IMR-90 (cell line): ENCODE measurements around the gene GCN1. TPM values are rescaled to one million over a fixed set of nuclear protein-coding genes. Genes with fewer than 3 reads are reported as not detected.

Experiments used
- ATAC-seq: fragments of 200-7000 bp; cut with Tn5 transposase; 2 replicates; pipeline ENCODE4 v1.9.1; 2020; ENCODE audit warnings: low read depth, mild to moderate bottlenecking, moderate library complexity
- BruUV-seq: library from RNA; stranded (reverse); fragments of 400-500 nt; replicated peaks from 2 replicates; lab custom pipeline; 2021; lab: Mats Ljungman, UMichigan
- CTCF ChIA-PET: fragments of 300-600 bp; formaldehyde crosslinking; extraction: SDS; loops from one replicate; lab custom pipeline; 2021; ENCODE audit warnings: antibody characterized with exemption; lab: Yijun Ruan, JAX
- POLR2A ChIA-PET: fragments of 300-600 bp; sonication (Branson Sonifier 250); formaldehyde crosslinking; loops from one replicate; lab custom pipeline; 2022; ENCODE audit warnings: antibody characterized with exemption; ENCODE audit not compliant: unreplicated experiment; lab: Charles Lee
- DNase-seq: peaks from one replicate; pipeline ENCODE4 v3.0.0; 2013
- H2AFZ ChIP-seq: replicated peaks from 2 replicates; pipeline ENCODE3; 2013; ENCODE audit warnings: low read length, mild to moderate bottlenecking; ENCODE audit not compliant: poor library complexity
- H2AK5ac ChIP-seq: 2 replicates; pipeline ENCODE4 v1.6.1; 2013; ENCODE audit warnings: low read depth, low read length, inconsistent platforms
- H2AK9ac ChIP-seq: replicated peaks from 2 replicates; pipeline ENCODE3; 2013; ENCODE audit warnings: mild to moderate bottlenecking, low read depth, low read length, moderate library complexity; ENCODE audit not compliant: poor library complexity
- H2BK120ac ChIP-seq: 2 replicates; pipeline ENCODE4 v1.6.1; 2013; ENCODE audit warnings: low read depth, low read length, inconsistent platforms
- H2BK15ac ChIP-seq: 3 replicates; pipeline ENCODE4 v1.6.1; 2013; ENCODE audit warnings: low read depth, low read length, inconsistent platforms
- H2BK20ac ChIP-seq: 2 replicates; pipeline ENCODE4 v1.6.1; 2013; ENCODE audit warnings: low read depth, mild to moderate bottlenecking, inconsistent platforms, low read length, moderate library complexity
- H2BK5ac ChIP-seq: 2 replicates; pipeline ENCODE4 v1.6.1; 2013; ENCODE audit warnings: mild to moderate bottlenecking, low read depth, low read length, inconsistent platforms; ENCODE audit not compliant: poor library complexity, severe bottlenecking
- H3K14ac ChIP-seq: replicated peaks from 2 replicates; pipeline ENCODE4 v1.6.1; 2013; ENCODE audit warnings: low read depth, low read length, inconsistent platforms
- H3K18ac ChIP-seq: 2 replicates; pipeline ENCODE4 v1.6.1; 2013; ENCODE audit warnings: low read depth, low read length, control low read depth
- H3K23ac ChIP-seq: 2 replicates; pipeline ENCODE4 v1.6.1; 2013; ENCODE audit warnings: low read depth, low read length, inconsistent platforms
- H3K27ac ChIP-seq: 2 replicates; pipeline ENCODE4 v1.5.1; 2013; ENCODE audit warnings: mild to moderate bottlenecking, control low read depth, low read length; ENCODE audit not compliant: insufficient read depth
- H3K27me3 ChIP-seq: 2 replicates; pipeline ENCODE4 v1.6.1; 2013; ENCODE audit warnings: low read length; ENCODE audit not compliant: control insufficient read depth, insufficient read depth
- H3K36me3 ChIP-seq: 2 replicates; pipeline ENCODE4 v1.6.1; 2013; ENCODE audit warnings: low read length, mixed read lengths; ENCODE audit not compliant: control insufficient read depth, insufficient read depth
- H3K4ac ChIP-seq: 2 replicates; pipeline ENCODE4 v1.6.1; 2013; ENCODE audit warnings: low read depth, low read length, inconsistent platforms
- H3K4me1 ChIP-seq: 2 replicates; pipeline ENCODE4 v1.6.1; 2013; ENCODE audit warnings: low read length, mixed read lengths; ENCODE audit not compliant: control insufficient read depth, insufficient read depth
- H3K4me2 ChIP-seq: 2 replicates; pipeline ENCODE4 v1.6.1; 2013; ENCODE audit warnings: low read depth, mild to moderate bottlenecking, control low read depth, low read length, moderate library complexity
- H3K4me3 ChIP-seq: 2 replicates; pipeline ENCODE4 v1.5.1; 2013; ENCODE audit warnings: low read depth, mild to moderate bottlenecking, control low read depth, low read length, moderate library complexity; ENCODE audit not compliant: insufficient read depth
- H3K56ac ChIP-seq: 2 replicates; pipeline ENCODE4 v1.6.1; 2013; ENCODE audit warnings: low read length, inconsistent platforms; ENCODE audit not compliant: insufficient read depth; ENCODE audit errors: extremely low read depth
- H3K79me1 ChIP-seq, 2 experiments: 2 replicates each; pipeline ENCODE4 v1.6.1; 2013; ENCODE audit warnings: low read length in 2 of 2, inconsistent platforms in 1 of 2, low read depth in 1 of 2
- H3K9ac ChIP-seq: 2 replicates; pipeline ENCODE4 v1.6.1; 2013; ENCODE audit warnings: low read depth, low read length, control low read depth
- H3K9me1 ChIP-seq: 2 replicates; pipeline ENCODE4 v1.6.1; 2013; ENCODE audit warnings: low read length, inconsistent platforms; ENCODE audit not compliant: insufficient read depth
- H3K9me3 ChIP-seq: 2 replicates; pipeline ENCODE4 v1.6.1; 2013; ENCODE audit warnings: low read length; ENCODE audit not compliant: control insufficient read depth, insufficient read depth
- H4K20me1 ChIP-seq: 2 replicates; pipeline ENCODE4 v1.6.1; 2013; ENCODE audit warnings: low read length, inconsistent platforms; ENCODE audit not compliant: insufficient read depth
- H4K5ac ChIP-seq: 2 replicates; pipeline ENCODE4 v1.6.1; 2013; ENCODE audit warnings: mild to moderate bottlenecking, low read depth, low read length, control low read depth
- H4K8ac ChIP-seq, 2 experiments: 2 replicates each; pipeline ENCODE4 v1.6.1; 2013; ENCODE audit warnings: low read depth in 2 of 2, low read length in 2 of 2, control low read depth in 1 of 2, inconsistent platforms in 1 of 2
- H4K91ac ChIP-seq: 2 replicates; pipeline ENCODE4 v1.6.1; 2013; ENCODE audit warnings: low read depth, low read length, inconsistent platforms; ENCODE audit not compliant: insufficient read depth
- BHLHE40 ChIP-seq: fragments of 150-350 bp; IDR thresholded peaks from 2 replicates; pipeline ENCODE4 v1.6.1; 2016; ENCODE audit warnings: mild to moderate bottlenecking, low read depth, low read length
- FOS ChIP-seq: fragments of 150-350 bp; IDR thresholded peaks from 2 replicates; pipeline ENCODE4 v1.6.1; 2016; ENCODE audit warnings: low read depth, low read length
- POLR2A ChIP-seq: IDR thresholded peaks from 2 replicates; pipeline ENCODE4 v1.6.1; 2012; ENCODE audit warnings: mild to moderate bottlenecking, low read depth, low read length
- RCOR1 ChIP-seq: IDR thresholded peaks from 2 replicates; pipeline ENCODE4 v1.6.1; 2012; ENCODE audit warnings: mild to moderate bottlenecking, low read length, improper control_type of control experiment; ENCODE audit not compliant: insufficient replicate concordance
- RFX5 ChIP-seq: IDR thresholded peaks from 2 replicates; pipeline ENCODE4 v1.8.0; 2012; ENCODE audit warnings: low read depth, mild to moderate bottlenecking, low read length, moderate library complexity
- WGBS, 2 experiments: methylation state at CpG; one replicate each; pipeline versions ENCODE4 v1.1.5 to v1.1.7; 2013; ENCODE audit warnings: missing lambda C conversion rate in 2 of 2; ENCODE audit not compliant: insufficient read length in 1 of 2; ENCODE audit errors: extremely low coverage in 2 of 2; 5-methylcytosine and 5-hydroxymethylcytosine counted together
- dilution Hi-C: fragments of 300-500 bp; cut with HindIII; formaldehyde crosslinking; loops from one replicate; pipeline ENCODE4 v1.14.3; 2018; ENCODE audit warnings: low sequenced_read_pairs; ENCODE audit not compliant: unreplicated experiment
- in situ Hi-C: fragments of 300-500 bp; cut with MboI; formaldehyde crosslinking; loops from 3 replicates; pipeline ENCODE4 v1.14.3; 2019; ENCODE audit warnings: low sequenced_read_pairs, inconsistent platforms, mixed read lengths
- intact Hi-C: fragments of 100-400 bp; cut with micrococcal nuclease; formaldehyde crosslinking; loops from 2 replicates; pipeline ENCODE4 v1.10.0; 2022
- polyA plus RNA-seq, 3 experiments: library from polyadenylated mRNA; depleted of rRNA; stranded (reverse); fragments of >200 nt; gene quantifications; 2 replicates each; pipeline ENCODE4 v1.2.3, GENCODE V29; 2012; ENCODE audit warnings: low replicate concordance in 1 of 3
- total RNA-seq: library from RNA; depleted of rRNA; stranded (reverse); fragments of >200 nt; gene quantifications from 2 replicates; pipeline ENCODE4 v1.2.3, GENCODE V29; 2012
- TF ChIP-seq, protein P1 (sequence below): fragments of 150-350 bp; IDR thresholded peaks from 2 replicates; pipeline ENCODE4 v1.6.1; 2017; ENCODE audit warnings: mild to moderate bottlenecking, antibody characterized with exemption, low read length, low read depth

The GCN1 gene
- total and polyA plus RNA-seq, 2 of the 4 experiments (the other 2 are of a cell fraction), result 57.8 to 77.6 TPM

DNA sequence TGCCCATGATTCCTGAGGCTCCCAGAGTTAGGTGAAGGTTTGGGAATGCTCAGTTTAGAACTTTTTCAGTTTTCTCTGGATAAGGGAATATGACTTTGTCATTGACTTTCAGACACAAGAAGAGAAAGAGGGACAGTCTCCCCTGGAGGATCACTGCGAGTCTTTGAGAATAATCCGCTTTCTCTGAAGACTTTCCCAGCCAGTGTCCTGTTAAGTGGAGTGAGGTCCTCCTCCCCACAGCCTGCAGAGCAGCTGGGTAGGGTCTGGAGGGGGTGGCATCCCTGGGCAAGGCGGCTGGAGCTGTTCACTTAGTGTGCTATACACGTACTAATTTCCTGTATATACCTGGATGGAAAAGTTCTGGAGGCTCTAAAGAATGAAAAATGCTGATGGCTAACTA is 69.5 kb downstream of the GCN1 start:
- no peak overlapping the region for H3K4ac ChIP-seq
- H4K8ac ChIP-seq, result no peak overlapping the region
- no peak overlapping the region for H2BK15ac ChIP-seq
- peaks cover 19% of the 10 kb centered on the region for H3K9me1 ChIP-seq
- H3K4me2 ChIP-seq, result no peak overlapping the region
- peaks cover 0 to 26% of the 10 kb centered on the region in 2 experiments; a peak in 3 of 4 replicates for H3K79me1 ChIP-seq
- H4K20me1 ChIP-seq, result peaks cover 10% of the 10 kb centered on the region
- no peaks in the 10 kb centered on the region for H3K27me3 ChIP-seq
- no peaks in the 10 kb centered on the region for H3K9me3 ChIP-seq
- no peak overlapping the region for H2AK9ac ChIP-seq
- intact Hi-C loops (no loop called here), in situ Hi-C loops (no loop called here), dilution Hi-C loops (no loop called here)
- BruUV-seq, result no TSS peak
- H4K5ac ChIP-seq, result no peak overlapping the region
- H3K23ac ChIP-seq, result no peak overlapping the region
- peaks cover 16% of the 10 kb centered on the region for H3K4me1 ChIP-seq
- no peak for ATAC-seq
- no peak overlapping the region for H2AFZ ChIP-seq
- H2AK5ac ChIP-seq, result no peak overlapping the region
- no peak for TF ChIP-seq RCOR1
- TF ChIP-seq POLR2A, result no peak
- TF ChIP-seq FOS, result no peak
- TF ChIP-seq, protein P1, sequence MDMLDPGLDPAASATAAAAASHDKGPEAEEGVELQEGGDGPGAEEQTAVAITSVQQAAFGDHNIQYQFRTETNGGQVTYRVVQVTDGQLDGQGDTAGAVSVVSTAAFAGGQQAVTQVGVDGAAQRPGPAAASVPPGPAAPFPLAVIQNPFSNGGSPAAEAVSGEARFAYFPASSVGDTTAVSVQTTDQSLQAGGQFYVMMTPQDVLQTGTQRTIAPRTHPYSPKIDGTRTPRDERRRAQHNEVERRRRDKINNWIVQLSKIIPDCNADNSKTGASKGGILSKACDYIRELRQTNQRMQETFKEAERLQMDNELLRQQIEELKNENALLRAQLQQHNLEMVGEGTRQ, result no peak
- no peak for TF ChIP-seq BHLHE40
- no peak for TF ChIP-seq RFX5
- ChIA-PET CTCF (no interaction called here), POLR2A (no interaction called here)
- no peak overlapping the region for H2BK5ac ChIP-seq
- no peak overlapping the region for H3K27ac ChIP-seq
- no CpG with 5 or more reads among the region's 4 CpGs for WGBS, 2 experiments
- H3K9ac ChIP-seq, result no peak overlapping the region
- H3K18ac ChIP-seq, result no peak overlapping the region
- peaks cover 38% of the 10 kb centered on the region for H3K36me3 ChIP-seq
- no peak overlapping the region for H3K14ac ChIP-seq
- no peak overlapping the region for H3K56ac ChIP-seq
- H4K91ac ChIP-seq, result no peak overlapping the region
- no peak overlapping the region for H2BK20ac ChIP-seq
- DNase-seq, result no peak
- no peak overlapping the region for H2BK120ac ChIP-seq
- no peak overlapping the region for H3K4me3 ChIP-seq
